ENCODE data around the gene CCDC106. TPM values are rescaled to one million over a fixed set of nuclear protein-coding genes. Genes with fewer than 3 reads are reported as not detected.
A peak's percentile ranks its signal among the peaks of the same experiment; 100 is the strongest.

CCDC106 gene
- total RNA-seq, 1 donor from 2014 or later = 20.8 TPM

- DNase-seq (ENCODE audit: low spot score in 2 of 2, unreplicated experiment in 2 of 2) = peak; percentile 96 to 98
- Mint-ChIP-seq H3K27ac (peak within 1 kb of the TSS; percentile 99), H3K27me3 (ENCODE audit: low read depth) (no peaks in the 10 kb centered on the region), H3K9me3 (no peaks in the 10 kb centered on the region), H3K4me3 (peak within 1 kb of the TSS; percentile 88), H3K36me3 (peaks cover 9% of the 10 kb centered on the region), H3K4me1 (peaks cover 14% of the 10 kb centered on the region)
- no peak for TF ChIP-seq CTCF (IDR thresholded peaks at IDR 0.05; ENCODE audit: unreplicated experiment)
Measured at GRCh38 chr19:55624109-55625003, 23.7 kb upstream of the CCDC106 start, which contains the start of gene ZNF784. TSS of gene ZNF784 (minus strand) at chr19:55624566. CDS start at chr19:55624561, 5 bp downstream.

- TF ChIP-seq CTCF (IDR thresholded peaks at IDR 0.05; ENCODE audit: unreplicated experiment) = no peak
- Mint-ChIP-seq H3K4me3 (peak overlapping the region; percentile 88), H3K36me3 (peaks cover 9% of the 10 kb centered on the region)
Measured at GRCh38 chr19:55625004-55625326, 23.0 kb upstream of the CCDC106 start.

GRCh38 chr19:55626350-55626749, 21.7 kb upstream of the CCDC106 start:
- DNase-seq (ENCODE audit: low spot score in 2 of 2, unreplicated experiment in 2 of 2) = no peak
- no peaks in the 10 kb centered on the region for H3K27me3 Mint-ChIP-seq (ENCODE audit: low read depth)
- no peak overlapping the region for H3K4me3 Mint-ChIP-seq
- peaks cover 4% of the 10 kb centered on the region for H3K36me3 Mint-ChIP-seq
- no peak overlapping the region for H3K27ac Mint-ChIP-seq
- no peak for TF ChIP-seq CTCF (IDR thresholded peaks at IDR 0.05; ENCODE audit: unreplicated experiment)
- peaks cover 14% of the 10 kb centered on the region for H3K4me1 Mint-ChIP-seq
- no peaks in the 10 kb centered on the region for H3K9me3 Mint-ChIP-seq

More at GRCh38 chr19:55625004-55625326, 23.0 kb upstream of the CCDC106 start:
- Mint-ChIP-seq H3K27me3 (ENCODE audit: low read depth) (no peaks in the 10 kb centered on the region), H3K4me1 (peaks cover 14% of the 10 kb centered on the region), H3K9me3 (no peaks in the 10 kb centered on the region), H3K27ac (peak overlapping the region; percentile 99)
- DNase-seq (ENCODE audit: low spot score in 2 of 2, unreplicated experiment in 2 of 2) = no peak

GRCh38 chr19:55632463-55632834, 15.6 kb upstream of the CCDC106 start:
- Mint-ChIP-seq H3K27me3 (ENCODE audit: low read depth) (no peaks in the 10 kb centered on the region), H3K27ac (peak overlapping the region; percentile 45), H3K9me3 (no peaks in the 10 kb centered on the region), H3K4me1 (peaks cover 27% of the 10 kb centered on the region), H3K36me3 (no peaks in the 10 kb centered on the region), H3K4me3 (no peak overlapping the region)
- TF ChIP-seq CTCF (IDR thresholded peaks at IDR 0.05; ENCODE audit: unreplicated experiment) = peak; percentile 96
- DNase-seq (ENCODE audit: low spot score in 2 of 2, unreplicated experiment in 2 of 2) = peak in 1 of 2 experiments; percentile 90

GRCh38 chr19:55633861-55634260, 14.2 kb upstream of the CCDC106 start:
- TF ChIP-seq CTCF (IDR thresholded peaks at IDR 0.05; ENCODE audit: unreplicated experiment) = no peak

More at GRCh38 chr19:55633861-55634260, 14.2 kb upstream of the CCDC106 start:
- DNase-seq (ENCODE audit: low spot score in 2 of 2, unreplicated experiment in 2 of 2) = no peak
- H3K9me3 Mint-ChIP-seq = no peaks in the 10 kb centered on the region
- peaks cover 32% of the 10 kb centered on the region for H3K4me1 Mint-ChIP-seq
- peaks cover 5% of the 10 kb centered on the region for H3K36me3 Mint-ChIP-seq
- H3K27me3 Mint-ChIP-seq (ENCODE audit: low read depth) = no peaks in the 10 kb centered on the region
- no peak overlapping the region for H3K4me3 Mint-ChIP-seq
- no peak overlapping the region for H3K27ac Mint-ChIP-seq
